Nephron progenitor cell (in vitro differentiated cells): ENCODE data around the gene DAW1.
"Not testable (repeated sequence)": the region's sequence is repeated elsewhere in the genome, so short reads cannot be mapped to it uniquely, and the experiment has no call there.

ENCODE experiments used
- DNase-seq: peaks from one replicate; pipeline ENCODE4 v3.0.0; 2021
- H3K27ac Mint-ChIP-seq: 2 replicates; pipeline ENCODE4 v1.8.0; 2021; ENCODE audit warnings: mild to moderate bottlenecking, moderate library complexity, mixed read lengths
- H3K27me3 Mint-ChIP-seq: 2 replicates; pipeline ENCODE4 v1.8.0; 2021; ENCODE audit warnings: mild to moderate bottlenecking, low read depth, mixed read lengths; ENCODE audit not compliant: poor library complexity
- H3K36me3 Mint-ChIP-seq: 2 replicates; pipeline ENCODE4 v1.8.0; 2021; ENCODE audit warnings: low read depth, mixed read lengths
- H3K4me1 Mint-ChIP-seq: 2 replicates; pipeline ENCODE4 v1.8.0; 2021; ENCODE audit warnings: mixed read lengths
- H3K4me3 Mint-ChIP-seq: 2 replicates; pipeline ENCODE4 v1.8.0; 2021; ENCODE audit warnings: mild to moderate bottlenecking, moderate library complexity, mixed read lengths
- H3K9me3 Mint-ChIP-seq: 2 replicates; pipeline ENCODE4 v1.8.0; 2021; ENCODE audit warnings: mild to moderate bottlenecking, moderate library complexity, mixed read lengths
- CTCF ChIP-seq: fragments of 200-600 bp; sonication (generic); IDR thresholded peaks from 2 replicates; pipeline ENCODE4 v1.5.0; 2021; ENCODE audit warnings: antibody characterized with exemption

DAW1 gene

GRCh38 chr2:227826563-227826962 lies 44.9 kb upstream of the DAW1 start:
- H3K4me1 Mint-ChIP-seq = no peaks in the 10 kb centered on the region

GRCh38 chr2:227827143-227827542 lies 44.3 kb upstream of the DAW1 start:
- no peak overlapping the region for H3K27ac Mint-ChIP-seq
- no peaks in the 10 kb centered on the region for H3K4me1 Mint-ChIP-seq
- no peak overlapping the region for H3K4me3 Mint-ChIP-seq
- H3K36me3 Mint-ChIP-seq = no peaks in the 10 kb centered on the region
- TF ChIP-seq CTCF = no peak
- no peak for DNase-seq
- peaks cover 6% of the 10 kb centered on the region for H3K27me3 Mint-ChIP-seq
- H3K9me3 Mint-ChIP-seq = no peaks in the 10 kb centered on the region

More at GRCh38 chr2:227826563-227826962, 44.9 kb upstream of the DAW1 start:
- no peak for TF ChIP-seq CTCF
- H3K27ac Mint-ChIP-seq = peak overlapping the region; percentile 11
- no peak overlapping the region for H3K4me3 Mint-ChIP-seq
- DNase-seq = no peak
- H3K36me3 Mint-ChIP-seq = no peaks in the 10 kb centered on the region
- H3K27me3 Mint-ChIP-seq = peaks cover 5% of the 10 kb centered on the region
- H3K9me3 Mint-ChIP-seq = no peaks in the 10 kb centered on the region

- Mint-ChIP-seq H3K27me3 (peaks cover 6% of the 10 kb centered on the region), H3K27ac (no peak overlapping the region), H3K36me3 (no peaks in the 10 kb centered on the region), H3K9me3 (no peaks in the 10 kb centered on the region), H3K4me1 (no peaks in the 10 kb centered on the region), H3K4me3 (no peak overlapping the region)
- DNase-seq = no peak
- TF ChIP-seq CTCF = no peak
Observed at GRCh38 chr2:227828477-227828912, 42.9 kb upstream of the DAW1 start.

- no peak for DNase-seq
- no peak for TF ChIP-seq CTCF
- H3K4me3 Mint-ChIP-seq = no peak overlapping the region
- no peaks in the 10 kb centered on the region for H3K9me3 Mint-ChIP-seq
- H3K27ac Mint-ChIP-seq = no peak overlapping the region
- H3K36me3 Mint-ChIP-seq = no peaks in the 10 kb centered on the region
- no peaks in the 10 kb centered on the region for H3K4me1 Mint-ChIP-seq
- peaks cover 6% of the 10 kb centered on the region for H3K27me3 Mint-ChIP-seq
Observed at GRCh38 chr2:227829337-227829736, 42.1 kb upstream of the DAW1 start.

- no peak for TF ChIP-seq CTCF
Observed at GRCh38 chr2:227834423-227834822, 37.0 kb upstream of the DAW1 start.

GRCh38 chr2:227834916-227835650 lies 36.3 kb upstream of the DAW1 start:
- Mint-ChIP-seq H3K27ac (no peak overlapping the region), H3K9me3 (peaks cover 24% of the 10 kb centered on the region), H3K4me3 (no peak overlapping the region), H3K36me3 (no peaks in the 10 kb centered on the region), H3K27me3 (peaks cover 6% of the 10 kb centered on the region), H3K4me1 (no peaks in the 10 kb centered on the region)
- DNase-seq = no peak
- TF ChIP-seq CTCF = no peak

More at GRCh38 chr2:227834423-227834822, 37.0 kb upstream of the DAW1 start:
- peaks cover 6% of the 10 kb centered on the region for H3K27me3 Mint-ChIP-seq
- peaks cover 24% of the 10 kb centered on the region for H3K9me3 Mint-ChIP-seq
- DNase-seq = no peak
- no peak overlapping the region for H3K27ac Mint-ChIP-seq
- H3K36me3 Mint-ChIP-seq = no peaks in the 10 kb centered on the region
- no peak overlapping the region for H3K4me3 Mint-ChIP-seq
- H3K4me1 Mint-ChIP-seq = no peaks in the 10 kb centered on the region

GRCh38 chr2:227839339-227840129 lies 31.9 kb upstream of the DAW1 start:
- not testable (repeated sequence) for H3K4me3 Mint-ChIP-seq, H3K4me1 Mint-ChIP-seq, H3K27me3 Mint-ChIP-seq, H3K36me3 Mint-ChIP-seq, H3K27ac Mint-ChIP-seq, DNase-seq
- H3K9me3 Mint-ChIP-seq = peaks cover 33% of the 10 kb centered on the region
